ENCODE results near the gene IL21. TPM values are rescaled to one million over a fixed set of nuclear protein-coding genes. Genes with fewer than 3 reads are reported as not detected.

IL21 gene
- total RNA-seq, 1 donor from 2014 or later = not detected

- Histone ChIP-seq H3K27ac (ENCODE audit: low read depth, low read length) (no peak overlapping the region), H3K4me3 (ENCODE audit: insufficient read depth, low read depth, low read length) (no peak overlapping the region), H3K27me3 (ENCODE audit: insufficient read depth, low read length) (no peaks in the 10 kb centered on the region), H3K9me3 (ENCODE audit: insufficient read depth, low read depth, low read length) (peaks cover 3% of the 10 kb centered on the region), H3K79me2 (ENCODE audit: insufficient read depth, low read length) (no peaks in the 10 kb centered on the region), H3K4me2 (ENCODE audit: low read length) (no peak overlapping the region), H3K4me1 (ENCODE audit: insufficient read depth, low read length) (peaks cover 6% of the 10 kb centered on the region), H3K36me3 (ENCODE audit: insufficient read depth, low read length) (no peaks in the 10 kb centered on the region), H2AFZ (ENCODE audit: low read depth, low read length) (no peak overlapping the region), H4K20me1 (ENCODE audit: insufficient read depth, low read length) (no peaks in the 10 kb centered on the region), H3K9ac (ENCODE audit: low read length) (no peak overlapping the region)
- TF ChIP-seq CTCF (IDR thresholded peaks at IDR 0.05; ENCODE audit: insufficient read depth, low read depth, low read length) (no peak), EZH2 (IDR thresholded peaks at IDR 0.05; ENCODE audit: insufficient read depth, low read length) (no peak)
- H3K27ac Mint-ChIP-seq (ENCODE audit: unreplicated experiment) = no peak overlapping the region
- H3K4me3 Mint-ChIP-seq (ENCODE audit: unreplicated experiment) = no peak overlapping the region
- no peaks in the 10 kb centered on the region for H3K36me3 Mint-ChIP-seq (ENCODE audit: low read depth, unreplicated experiment)
- FAIRE-seq (no peak), DNase-seq (ENCODE audit: low read depth) (no peak)
- peaks cover 2% of the 10 kb centered on the region for H3K27me3 Mint-ChIP-seq (ENCODE audit: low read depth, unreplicated experiment)
- peaks cover 45% of the 10 kb centered on the region for H3K4me1 Mint-ChIP-seq (ENCODE audit: low read depth, unreplicated experiment)
- H3K9me3 Mint-ChIP-seq (ENCODE audit: unreplicated experiment) = peaks cover 2% of the 10 kb centered on the region
These were observed 40.6 kb upstream of the IL21 start for GRCh38 chr4:122661176-122662160.

GRCh38 chr4:122658818-122659295, 38.0 kb upstream of the IL21 start:
- Mint-ChIP-seq H3K4me1 (ENCODE audit: low read depth, unreplicated experiment) (peaks cover 22% of the 10 kb centered on the region), H3K4me3 (ENCODE audit: unreplicated experiment) (no peak overlapping the region), H3K9me3 (ENCODE audit: unreplicated experiment) (peaks cover 2% of the 10 kb centered on the region), H3K27me3 (ENCODE audit: low read depth, unreplicated experiment) (peaks cover 2% of the 10 kb centered on the region), H3K36me3 (ENCODE audit: low read depth, unreplicated experiment) (no peaks in the 10 kb centered on the region), H3K27ac (ENCODE audit: unreplicated experiment) (no peak overlapping the region)
- DNase-seq (ENCODE audit: low read depth) = no peak
- no peaks in the 10 kb centered on the region for H3K79me2 ChIP-seq (ENCODE audit: insufficient read depth, low read length)
- no peak overlapping the region for H3K4me2 ChIP-seq (ENCODE audit: low read length)
- no peak overlapping the region for H3K4me3 ChIP-seq (ENCODE audit: insufficient read depth, low read depth, low read length)
- no peaks in the 10 kb centered on the region for H3K36me3 ChIP-seq (ENCODE audit: insufficient read depth, low read length)
- peaks cover 3% of the 10 kb centered on the region for H3K9me3 ChIP-seq (ENCODE audit: insufficient read depth, low read depth, low read length)
- no peaks in the 10 kb centered on the region for H3K4me1 ChIP-seq (ENCODE audit: insufficient read depth, low read length)
- no peak overlapping the region for H3K27ac ChIP-seq (ENCODE audit: low read depth, low read length)
- H3K9ac ChIP-seq (ENCODE audit: low read length) = no peak overlapping the region
- TF ChIP-seq CTCF (IDR thresholded peaks at IDR 0.05; ENCODE audit: insufficient read depth, low read depth, low read length) (no peak), EZH2 (IDR thresholded peaks at IDR 0.05; ENCODE audit: insufficient read depth, low read length) (no peak)
- H3K27me3 ChIP-seq (ENCODE audit: insufficient read depth, low read length) = no peaks in the 10 kb centered on the region
- no peak for FAIRE-seq
- no peak overlapping the region for H2AFZ ChIP-seq (ENCODE audit: low read depth, low read length)
- no peaks in the 10 kb centered on the region for H4K20me1 ChIP-seq (ENCODE audit: insufficient read depth, low read length)

- peaks cover 19% of the 10 kb centered on the region for H3K4me1 Mint-ChIP-seq (ENCODE audit: low read depth, unreplicated experiment)
These were observed 37.5 kb upstream of the IL21 start for GRCh38 chr4:122658377-122658776.

More at GRCh38 chr4:122658377-122658776, 37.5 kb upstream of the IL21 start:
- Mint-ChIP-seq H3K27ac (ENCODE audit: unreplicated experiment) (no peak overlapping the region), H3K4me3 (ENCODE audit: unreplicated experiment) (no peak overlapping the region), H3K27me3 (ENCODE audit: low read depth, unreplicated experiment) (peaks cover 2% of the 10 kb centered on the region), H3K36me3 (ENCODE audit: low read depth, unreplicated experiment) (no peaks in the 10 kb centered on the region), H3K9me3 (ENCODE audit: unreplicated experiment) (peaks cover 2% of the 10 kb centered on the region)
- no peak overlapping the region for H3K27ac ChIP-seq (ENCODE audit: low read depth, low read length)
- H3K36me3 ChIP-seq (ENCODE audit: insufficient read depth, low read length) = no peaks in the 10 kb centered on the region
- H2AFZ ChIP-seq (ENCODE audit: low read depth, low read length) = no peak overlapping the region
- no peaks in the 10 kb centered on the region for H4K20me1 ChIP-seq (ENCODE audit: insufficient read depth, low read length)
- peaks cover 3% of the 10 kb centered on the region for H3K9me3 ChIP-seq (ENCODE audit: insufficient read depth, low read depth, low read length)
- DNase-seq (ENCODE audit: low read depth) = no peak
- H3K4me2 ChIP-seq (ENCODE audit: low read length) = no peak overlapping the region
- H3K79me2 ChIP-seq (ENCODE audit: insufficient read depth, low read length) = no peaks in the 10 kb centered on the region
- no peaks in the 10 kb centered on the region for H3K4me1 ChIP-seq (ENCODE audit: insufficient read depth, low read length)
- no peak overlapping the region for H3K9ac ChIP-seq (ENCODE audit: low read length)
- H3K27me3 ChIP-seq (ENCODE audit: insufficient read depth, low read length) = no peaks in the 10 kb centered on the region
- FAIRE-seq = no peak
- TF ChIP-seq EZH2 (IDR thresholded peaks at IDR 0.05; ENCODE audit: insufficient read depth, low read length) (no peak), CTCF (IDR thresholded peaks at IDR 0.05; ENCODE audit: insufficient read depth, low read depth, low read length) (no peak)
- H3K4me3 ChIP-seq (ENCODE audit: insufficient read depth, low read depth, low read length) = no peak overlapping the region
